Measurements from ENCODE around the gene ZNF236.

The ZNF236 gene

GRCh38 chr18:76821875-76822505, 367 bp upstream of the ZNF236 start:
- DNase-seq: peak; percentile 43

- DNase-seq: no peak
Observed at GRCh38 chr18:76823161-76823538, 793 bp downstream of the ZNF236 start.

GRCh38 chr18:76823587-76824011, 1.2 kb downstream of the ZNF236 start:
- no peak for DNase-seq

GRCh38 chr18:76824145-76824676, 1.9 kb downstream of the ZNF236 start:
- no peak for DNase-seq

DNA sequence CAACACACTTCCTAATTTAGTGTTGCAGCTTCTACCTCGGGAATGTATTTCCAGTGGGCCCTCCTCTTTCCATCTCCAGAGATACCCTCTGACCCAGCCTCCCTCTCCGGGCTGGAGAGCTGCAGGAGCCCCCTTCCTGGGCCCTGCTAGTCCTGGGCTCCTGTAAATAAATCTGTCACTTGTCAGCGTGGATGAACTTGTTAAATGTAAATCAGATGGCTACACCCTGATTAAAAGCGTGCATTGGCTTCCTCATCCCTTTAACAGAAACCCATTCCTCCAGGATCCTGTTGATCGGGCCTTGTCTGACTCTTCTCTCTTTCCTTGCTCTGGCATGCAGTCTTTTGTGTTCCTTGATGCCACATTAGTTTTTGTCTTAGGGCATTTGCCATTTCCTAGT, 2.4 kb downstream of the ZNF236 start:
- DNase-seq: no peak

DNA sequence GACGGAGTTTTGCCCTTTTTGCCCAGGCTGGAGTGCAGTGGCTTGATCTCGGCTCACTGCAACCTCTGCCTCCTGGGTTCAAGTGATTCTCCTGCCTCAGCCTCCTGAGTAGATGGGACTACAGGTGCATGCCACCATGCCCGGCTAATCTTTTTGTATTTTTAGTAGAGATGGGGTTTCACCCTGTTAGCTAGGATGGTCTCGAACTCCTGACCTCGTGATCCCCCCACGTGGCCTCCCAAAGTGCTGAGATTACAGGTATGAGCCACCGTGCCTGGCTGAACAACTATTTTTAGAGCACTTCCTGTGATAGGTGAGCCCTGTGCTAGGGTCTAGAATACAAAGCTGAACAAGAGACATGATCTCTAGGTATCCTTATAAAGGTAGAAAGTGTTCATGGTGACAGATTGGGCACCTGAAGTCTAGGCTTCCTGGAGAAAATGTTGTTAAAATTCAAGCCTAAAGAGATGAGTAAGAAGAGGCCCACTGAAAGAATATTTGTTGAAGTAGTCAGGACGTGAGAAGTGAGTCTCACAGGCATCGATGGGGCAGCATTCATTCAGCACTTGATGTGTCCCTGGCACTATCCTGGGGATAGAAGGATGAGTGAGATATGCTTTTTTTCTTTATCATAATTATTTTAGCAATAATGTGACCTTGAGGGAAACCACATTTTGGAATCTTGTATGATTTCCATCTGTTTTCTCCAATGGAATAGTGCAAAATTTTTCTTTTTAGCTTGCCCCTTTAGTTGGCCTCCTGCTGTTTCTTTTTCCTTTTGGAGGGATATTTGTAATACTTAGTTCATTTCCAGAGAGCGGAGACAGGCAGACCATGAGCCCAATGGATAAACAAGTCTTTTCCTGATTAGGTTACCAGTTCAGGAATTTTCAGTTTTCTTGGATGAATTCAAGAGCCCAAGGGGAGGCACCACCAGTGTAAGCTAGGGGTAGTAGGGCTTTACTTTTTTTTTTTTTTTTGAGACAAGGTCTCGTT, 5.1 kb downstream of the ZNF236 start:
- no peak for DNase-seq

DNA sequence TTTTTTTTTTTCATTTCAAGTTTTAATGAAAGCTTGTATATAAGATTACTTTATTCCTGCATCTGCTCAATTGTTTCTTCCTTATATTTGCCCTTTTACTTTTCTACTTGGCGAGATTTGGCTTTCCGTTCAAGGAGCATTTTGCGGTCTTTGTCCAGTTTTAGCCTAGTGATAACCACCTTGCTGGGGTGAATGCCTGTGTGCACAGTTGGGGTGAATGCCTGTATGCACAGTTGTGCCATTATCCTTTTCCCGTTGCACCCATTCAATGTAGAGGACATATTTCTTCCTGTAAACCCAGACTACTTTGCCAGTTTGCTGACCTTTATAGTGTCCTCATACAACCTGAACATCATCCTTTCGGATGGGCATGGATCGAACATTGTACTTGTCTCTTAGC, 12.0 kb downstream of the ZNF236 start:
- no peak for DNase-seq

DNA sequence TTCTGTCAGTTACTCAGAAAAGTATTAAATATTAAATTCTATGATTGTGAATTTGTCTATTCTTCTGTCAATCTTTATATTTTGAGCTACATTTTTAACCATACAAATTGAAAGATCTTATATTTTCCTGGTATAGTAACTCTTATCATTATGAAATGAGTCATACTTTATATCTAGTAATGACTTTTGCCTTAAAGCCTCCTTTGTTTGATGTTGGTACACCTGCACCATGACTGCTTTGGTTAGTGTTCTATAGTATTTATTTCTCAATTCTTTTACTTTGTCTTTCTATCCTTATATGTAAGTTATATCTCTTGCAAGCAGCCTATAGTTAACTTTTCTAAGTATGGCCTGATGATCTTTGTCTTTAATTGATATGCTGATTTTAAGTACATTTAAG, 13.0 kb downstream of the ZNF236 start:
- no peak for DNase-seq

DNA sequence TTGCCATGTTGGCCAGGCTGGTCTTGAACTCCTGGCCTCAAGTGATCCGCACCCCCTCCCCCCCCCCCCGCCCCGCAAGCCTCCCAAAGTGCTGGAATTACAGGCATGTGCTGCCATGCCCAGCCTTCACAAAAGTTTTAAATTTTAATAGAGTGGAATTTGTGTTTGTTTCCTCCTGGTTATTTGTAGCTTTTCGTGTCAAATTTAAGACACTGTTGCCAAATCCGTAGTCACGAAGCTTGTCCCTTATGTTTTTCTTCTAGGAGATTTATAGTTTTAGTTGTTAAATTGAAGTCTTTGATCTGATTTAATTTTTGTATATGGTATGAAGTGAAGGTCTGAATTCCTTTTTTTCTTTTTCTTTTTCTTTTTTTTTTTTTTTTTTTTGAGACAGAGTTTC, 14.7 kb downstream of the ZNF236 start:
- DNase-seq: no peak

DNA sequence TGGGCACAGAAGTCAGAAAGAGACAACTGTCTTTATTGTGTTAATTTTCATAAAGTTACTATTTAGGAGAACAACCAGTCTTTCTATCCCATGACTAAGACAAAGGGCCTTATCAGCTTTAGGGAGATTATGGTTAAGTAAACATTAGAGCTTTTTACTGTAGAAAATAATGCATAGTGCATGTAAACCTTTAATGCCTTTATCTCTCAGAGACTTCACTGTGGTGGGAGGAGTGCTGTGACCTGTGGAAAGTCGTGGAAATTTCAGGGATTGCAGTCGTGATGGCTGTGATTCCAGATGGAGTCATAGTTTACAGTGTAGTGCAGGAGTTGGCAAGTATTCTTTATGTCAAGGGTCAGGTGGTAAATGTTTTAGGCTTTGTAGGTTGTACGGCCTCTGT, 15.8 kb downstream of the ZNF236 start:
- no peak for DNase-seq

GRCh38 chr18:76839086-76839794, 16.9 kb downstream of the ZNF236 start:
- no peak for DNase-seq

DNA sequence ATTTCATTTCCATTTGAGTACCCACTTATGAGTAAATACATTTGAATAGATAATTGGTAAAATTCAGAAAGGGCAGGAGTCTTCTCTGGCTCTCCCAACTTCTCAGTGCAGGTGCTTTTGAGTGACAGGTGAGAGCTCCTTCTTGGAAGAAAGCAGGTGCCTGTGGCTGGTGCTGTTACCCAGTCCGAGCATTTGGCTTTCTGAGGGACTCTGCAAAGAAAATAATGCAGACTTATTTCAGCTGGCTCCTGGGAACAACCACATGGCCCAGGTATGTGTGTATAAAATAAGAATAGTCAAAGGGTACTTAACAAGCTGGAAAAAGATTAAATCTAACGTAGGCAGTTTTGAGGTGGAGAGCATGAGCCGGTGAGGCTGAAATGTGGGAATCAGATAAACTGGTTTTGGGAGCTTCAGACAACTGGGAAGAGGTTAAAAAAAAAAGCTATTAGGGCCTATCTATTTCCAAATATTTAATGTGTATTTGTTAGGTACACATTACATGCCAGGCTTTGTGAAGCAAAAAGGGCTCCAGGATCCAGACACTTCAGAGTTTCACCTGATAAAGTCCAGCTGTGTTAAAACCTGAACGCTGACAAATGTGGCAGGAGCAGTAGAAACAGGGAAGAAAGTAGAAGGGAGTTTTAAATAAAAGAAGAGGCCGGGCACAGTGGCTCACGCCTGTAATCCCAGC, 20.6 kb downstream of the ZNF236 start:
- no peak for DNase-seq

GRCh38 chr18:76844144-76844543, 21.8 kb downstream of the ZNF236 start:
- no peak for DNase-seq

GRCh38 chr18:76844742-76845477, 22.6 kb downstream of the ZNF236 start:
- DNase-seq: no peak

DNA sequence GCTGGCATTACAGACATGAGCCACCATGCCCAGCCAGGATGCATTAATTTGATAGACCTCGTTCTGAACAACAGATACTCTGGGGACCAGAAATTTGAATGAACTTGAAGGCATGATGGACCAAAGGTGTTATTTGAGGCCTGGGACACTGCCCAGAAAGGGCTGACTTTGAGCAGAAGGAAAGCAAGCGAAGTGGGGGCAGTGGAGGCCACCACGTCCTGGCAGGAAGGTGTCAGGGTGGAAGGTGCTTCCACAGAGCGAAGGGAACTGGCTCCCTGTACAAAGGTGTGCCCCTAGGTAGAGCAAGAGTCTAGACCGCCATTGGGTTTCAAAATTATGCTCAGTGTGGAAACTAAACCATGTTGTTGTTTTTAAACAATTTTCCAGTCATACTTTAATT, 23.9 kb downstream of the ZNF236 start:
- DNase-seq: no peak

DNA sequence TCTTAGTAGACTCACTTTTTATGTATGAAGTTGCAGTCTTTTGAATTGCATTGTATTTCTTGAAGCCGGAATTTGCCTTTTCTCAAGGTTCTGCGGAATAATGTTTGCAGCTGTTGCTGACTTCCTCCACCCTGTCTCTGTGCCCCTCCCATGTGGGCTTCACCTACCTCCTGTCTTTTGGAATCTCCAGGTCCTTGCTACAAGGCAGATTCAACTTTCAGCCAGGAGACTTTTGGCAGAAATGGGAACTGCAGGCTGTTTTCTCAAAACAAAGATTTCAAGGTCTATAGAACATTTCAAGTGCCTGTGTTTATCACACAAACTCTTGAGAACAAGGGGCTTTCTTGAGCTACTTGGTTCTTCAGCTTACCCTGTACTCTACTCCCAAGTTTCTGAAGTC, 25.6 kb downstream of the ZNF236 start:
- no peak for DNase-seq

GRCh38 chr18:76850112-76850511, 27.8 kb downstream of the ZNF236 start:
- no peak for DNase-seq

- no peak for DNase-seq
Observed at GRCh38 chr18:76855594-76855993, 33.2 kb downstream of the ZNF236 start.

- DNase-seq: no peak
Observed at GRCh38 chr18:76857476-76857875, 35.1 kb downstream of the ZNF236 start.

- no peak for DNase-seq
Observed at GRCh38 chr18:76859474-76860339, 37.4 kb downstream of the ZNF236 start.

DNA sequence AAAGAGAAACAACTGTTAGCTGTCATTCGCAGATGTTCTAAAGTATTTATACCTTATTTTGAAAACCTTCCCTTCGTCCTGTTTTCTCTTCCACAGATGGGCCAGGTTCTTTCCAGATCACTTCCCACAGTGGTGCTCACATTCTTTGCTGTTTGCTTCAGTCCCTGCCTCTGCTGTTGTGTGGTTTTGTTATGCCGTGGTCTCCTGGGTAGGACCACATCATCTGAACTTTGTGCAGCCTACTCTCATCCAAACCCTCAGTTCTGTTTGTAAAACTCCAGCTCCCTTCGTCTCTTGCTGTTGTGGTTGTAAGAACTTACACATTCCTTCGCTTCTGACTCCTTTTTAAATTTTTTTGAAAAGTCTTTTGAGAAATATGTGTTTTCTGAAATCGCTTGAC, 38.1 kb downstream of the ZNF236 start:
- DNase-seq: no peak

Data from NCI-H1048 (cell line).